ENCODE results near the gene OLFM2.

DNA sequence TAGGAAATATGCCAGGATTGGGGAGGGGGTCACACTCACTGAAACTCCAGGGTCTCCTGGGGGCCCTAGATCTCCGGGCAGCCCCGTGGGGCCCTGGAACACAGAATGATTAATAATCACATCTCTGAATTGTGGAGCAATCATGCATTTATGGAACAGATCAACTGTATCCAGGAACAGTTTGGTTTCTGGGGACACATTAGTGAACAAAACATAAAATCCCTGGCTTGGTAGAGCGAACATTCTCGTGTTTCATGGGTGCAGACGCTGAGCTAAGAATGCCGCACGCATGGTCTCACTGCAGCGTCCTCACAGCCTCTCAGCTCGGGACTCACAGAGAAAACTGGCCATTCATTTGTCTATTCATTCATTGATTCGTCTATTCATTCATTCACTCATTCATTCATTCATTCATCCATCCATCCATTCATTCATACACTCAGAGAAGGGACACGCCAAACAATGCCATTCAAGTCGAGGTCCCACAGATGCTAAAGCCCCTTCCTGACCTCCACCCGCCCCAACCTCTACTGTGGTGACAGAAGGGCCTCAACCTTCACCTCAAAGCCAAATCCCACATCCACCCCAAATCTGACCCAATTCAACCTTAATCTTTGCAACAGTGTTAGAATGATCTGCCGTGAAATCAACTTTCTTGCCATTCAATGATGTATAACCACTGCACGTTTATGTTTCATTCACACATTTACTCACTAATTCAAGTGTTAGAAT, 35.0 kb upstream of the OLFM2 start:
- no peak for TF ChIP-seq CHD2 (IDR thresholded peaks at IDR 0.05; ENCODE audit: low read length, partially characterized antibody)
- TF ChIP-seq, protein P1, sequence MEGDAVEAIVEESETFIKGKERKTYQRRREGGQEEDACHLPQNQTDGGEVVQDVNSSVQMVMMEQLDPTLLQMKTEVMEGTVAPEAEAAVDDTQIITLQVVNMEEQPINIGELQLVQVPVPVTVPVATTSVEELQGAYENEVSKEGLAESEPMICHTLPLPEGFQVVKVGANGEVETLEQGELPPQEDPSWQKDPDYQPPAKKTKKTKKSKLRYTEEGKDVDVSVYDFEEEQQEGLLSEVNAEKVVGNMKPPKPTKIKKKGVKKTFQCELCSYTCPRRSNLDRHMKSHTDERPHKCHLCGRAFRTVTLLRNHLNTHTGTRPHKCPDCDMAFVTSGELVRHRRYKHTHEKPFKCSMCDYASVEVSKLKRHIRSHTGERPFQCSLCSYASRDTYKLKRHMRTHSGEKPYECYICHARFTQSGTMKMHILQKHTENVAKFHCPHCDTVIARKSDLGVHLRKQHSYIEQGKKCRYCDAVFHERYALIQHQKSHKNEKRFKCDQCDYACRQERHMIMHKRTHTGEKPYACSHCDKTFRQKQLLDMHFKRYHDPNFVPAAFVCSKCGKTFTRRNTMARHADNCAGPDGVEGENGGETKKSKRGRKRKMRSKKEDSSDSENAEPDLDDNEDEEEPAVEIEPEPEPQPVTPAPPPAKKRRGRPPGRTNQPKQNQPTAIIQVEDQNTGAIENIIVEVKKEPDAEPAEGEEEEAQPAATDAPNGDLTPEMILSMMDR (IDR thresholded peaks at IDR 0.05): no peak
- TF ChIP-seq PHF8 (IDR thresholded peaks at IDR 0.05; ENCODE audit: borderline replicate concordance, low read depth): no peak
- TF ChIP-seq, protein P2, sequence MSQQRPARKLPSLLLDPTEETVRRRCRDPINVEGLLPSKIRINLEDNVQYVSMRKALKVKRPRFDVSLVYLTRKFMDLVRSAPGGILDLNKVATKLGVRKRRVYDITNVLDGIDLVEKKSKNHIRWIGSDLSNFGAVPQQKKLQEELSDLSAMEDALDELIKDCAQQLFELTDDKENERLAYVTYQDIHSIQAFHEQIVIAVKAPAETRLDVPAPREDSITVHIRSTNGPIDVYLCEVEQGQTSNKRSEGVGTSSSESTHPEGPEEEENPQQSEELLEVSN (IDR thresholded peaks at IDR 0.05; ENCODE audit: borderline replicate concordance, low read depth): no peak
- TF ChIP-seq, protein P3, sequence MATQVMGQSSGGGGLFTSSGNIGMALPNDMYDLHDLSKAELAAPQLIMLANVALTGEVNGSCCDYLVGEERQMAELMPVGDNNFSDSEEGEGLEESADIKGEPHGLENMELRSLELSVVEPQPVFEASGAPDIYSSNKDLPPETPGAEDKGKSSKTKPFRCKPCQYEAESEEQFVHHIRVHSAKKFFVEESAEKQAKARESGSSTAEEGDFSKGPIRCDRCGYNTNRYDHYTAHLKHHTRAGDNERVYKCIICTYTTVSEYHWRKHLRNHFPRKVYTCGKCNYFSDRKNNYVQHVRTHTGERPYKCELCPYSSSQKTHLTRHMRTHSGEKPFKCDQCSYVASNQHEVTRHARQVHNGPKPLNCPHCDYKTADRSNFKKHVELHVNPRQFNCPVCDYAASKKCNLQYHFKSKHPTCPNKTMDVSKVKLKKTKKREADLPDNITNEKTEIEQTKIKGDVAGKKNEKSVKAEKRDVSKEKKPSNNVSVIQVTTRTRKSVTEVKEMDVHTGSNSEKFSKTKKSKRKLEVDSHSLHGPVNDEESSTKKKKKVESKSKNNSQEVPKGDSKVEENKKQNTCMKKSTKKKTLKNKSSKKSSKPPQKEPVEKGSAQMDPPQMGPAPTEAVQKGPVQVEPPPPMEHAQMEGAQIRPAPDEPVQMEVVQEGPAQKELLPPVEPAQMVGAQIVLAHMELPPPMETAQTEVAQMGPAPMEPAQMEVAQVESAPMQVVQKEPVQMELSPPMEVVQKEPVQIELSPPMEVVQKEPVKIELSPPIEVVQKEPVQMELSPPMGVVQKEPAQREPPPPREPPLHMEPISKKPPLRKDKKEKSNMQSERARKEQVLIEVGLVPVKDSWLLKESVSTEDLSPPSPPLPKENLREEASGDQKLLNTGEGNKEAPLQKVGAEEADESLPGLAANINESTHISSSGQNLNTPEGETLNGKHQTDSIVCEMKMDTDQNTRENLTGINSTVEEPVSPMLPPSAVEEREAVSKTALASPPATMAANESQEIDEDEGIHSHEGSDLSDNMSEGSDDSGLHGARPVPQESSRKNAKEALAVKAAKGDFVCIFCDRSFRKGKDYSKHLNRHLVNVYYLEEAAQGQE (IDR thresholded peaks at IDR 0.05): no peak
- TF ChIP-seq, protein P4, sequence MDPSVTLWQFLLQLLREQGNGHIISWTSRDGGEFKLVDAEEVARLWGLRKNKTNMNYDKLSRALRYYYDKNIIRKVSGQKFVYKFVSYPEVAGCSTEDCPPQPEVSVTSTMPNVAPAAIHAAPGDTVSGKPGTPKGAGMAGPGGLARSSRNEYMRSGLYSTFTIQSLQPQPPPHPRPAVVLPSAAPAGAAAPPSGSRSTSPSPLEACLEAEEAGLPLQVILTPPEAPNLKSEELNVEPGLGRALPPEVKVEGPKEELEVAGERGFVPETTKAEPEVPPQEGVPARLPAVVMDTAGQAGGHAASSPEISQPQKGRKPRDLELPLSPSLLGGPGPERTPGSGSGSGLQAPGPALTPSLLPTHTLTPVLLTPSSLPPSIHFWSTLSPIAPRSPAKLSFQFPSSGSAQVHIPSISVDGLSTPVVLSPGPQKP (IDR thresholded peaks at IDR 0.05; ENCODE audit: low read depth, low read length): no peak
- TF ChIP-seq SMC3 (IDR thresholded peaks at IDR 0.05): no peak
- TF ChIP-seq EHMT2 (IDR thresholded peaks at IDR 0.05; ENCODE audit: low read depth): no peak
